GM12891 (cell line): ENCODE results near the gene SLC35F2.
"Not testable (repeated sequence)": the region's sequence is repeated elsewhere in the genome, so short reads cannot be mapped to it uniquely, and the experiment has no call there.

Source experiments
- DNase-seq: peaks from one replicate; pipeline ENCODE4 v3.0.0; 2011; ENCODE audit warnings: low spot score; ENCODE audit not compliant: insufficient read length
- FAIRE-seq: peaks from 2 replicates; lab custom pipeline; 2011; peaks lifted over from hg19 to GRCh38; lab: Jason Lieb, UNC
- PAX5 ChIP-seq: IDR thresholded peaks from 2 replicates; pipeline ENCODE4 v1.6.1; 2011; ENCODE audit warnings: low read length, moderate library complexity, mild to moderate bottlenecking; ENCODE audit not compliant: insufficient read depth, severe bottlenecking
- POLR2A ChIP-seq: IDR thresholded peaks from 2 replicates; pipeline ENCODE4 v1.6.1; 2011; ENCODE audit warnings: low read depth, low read length, control low read depth
- POLR2AphosphoS5 ChIP-seq: IDR thresholded peaks from 2 replicates; pipeline ENCODE4 v1.6.1; 2011; ENCODE audit warnings: low read depth, low read length, control low read depth
- POU2F2 ChIP-seq: IDR thresholded peaks from 2 replicates; pipeline ENCODE4 v1.6.1; 2011; ENCODE audit warnings: low read depth, mild to moderate bottlenecking, control low read depth, low read length, moderate library complexity
- SPI1 ChIP-seq: IDR thresholded peaks from 2 replicates; pipeline ENCODE4 v1.6.1; 2011; ENCODE audit warnings: low read depth, low read length, control low read depth
- TAF1 ChIP-seq: IDR thresholded peaks from 2 replicates; pipeline ENCODE4 v1.6.1; 2011; ENCODE audit warnings: low read depth, low read length, control low read depth

Gene SLC35F2

GRCh38 chr11:107842412-107843100, 16.0 kb downstream of the SLC35F2 start:
- TF ChIP-seq SPI1, result no peak
- TF ChIP-seq POLR2A, result no peak
- TF ChIP-seq POU2F2, result no peak
- DNase-seq (no peak), FAIRE-seq (no peak)

DNA sequence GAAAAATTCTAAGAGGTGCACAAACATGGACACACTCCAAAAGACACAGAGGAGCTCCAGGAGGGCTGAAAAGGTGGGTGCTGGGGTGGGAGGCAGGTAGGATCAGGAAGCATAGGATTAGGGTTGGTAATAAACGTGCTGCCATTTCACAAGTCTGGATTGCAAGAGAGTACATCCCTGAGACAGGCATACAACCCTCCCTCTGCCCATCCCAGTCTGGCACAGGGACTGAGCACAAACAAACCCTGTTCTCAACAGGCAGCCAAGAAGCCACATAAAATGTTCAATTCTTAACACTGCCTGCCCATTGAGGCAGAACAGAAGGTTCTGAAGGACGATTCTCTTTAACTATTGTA, 18.5 kb downstream of the SLC35F2 start:
- DNase-seq (no peak), FAIRE-seq (no peak)
- TF ChIP-seq POLR2A, result no peak
- TF ChIP-seq PAX5, result no peak
- TF ChIP-seq POLR2AphosphoS5, result no peak
- TF ChIP-seq TAF1, result no peak
- TF ChIP-seq SPI1, result no peak
- TF ChIP-seq POU2F2, result no peak

DNA sequence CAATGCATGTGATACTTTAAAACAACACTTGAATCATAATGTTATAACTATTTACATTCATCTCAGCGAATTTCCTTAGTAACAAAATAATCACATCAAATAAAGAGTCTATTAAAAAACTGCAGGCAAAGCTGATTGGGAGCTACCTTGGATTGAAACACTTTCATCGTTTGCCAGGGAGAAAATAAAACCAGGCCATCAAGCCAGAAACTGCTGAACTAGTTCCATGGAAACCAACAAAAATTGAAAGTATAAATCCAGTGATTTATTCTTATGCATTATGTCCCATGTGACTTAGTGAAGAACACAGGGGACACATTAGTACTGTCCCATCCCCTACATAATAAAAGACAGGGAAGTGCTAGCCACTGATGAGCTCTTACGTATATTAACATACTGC, 21.7 kb downstream of the SLC35F2 start:
- FAIRE-seq (no peak), DNase-seq (no peak)
- TF ChIP-seq POU2F2 (no peak), TAF1 (no peak), POLR2AphosphoS5 (no peak), PAX5 (no peak), SPI1 (no peak), POLR2A (no peak)

GRCh38 chr11:107834995-107835394, 23.6 kb downstream of the SLC35F2 start:
- FAIRE-seq, result no peak
- no peak for DNase-seq
- TF ChIP-seq POLR2A (no peak), PAX5 (no peak), POU2F2 (no peak), TAF1 (no peak), SPI1 (no peak), POLR2AphosphoS5 (no peak)

- not testable (repeated sequence) for FAIRE-seq, DNase-seq
These were observed 24.7 kb downstream of the SLC35F2 start for GRCh38 chr11:107833926-107834325.

DNA sequence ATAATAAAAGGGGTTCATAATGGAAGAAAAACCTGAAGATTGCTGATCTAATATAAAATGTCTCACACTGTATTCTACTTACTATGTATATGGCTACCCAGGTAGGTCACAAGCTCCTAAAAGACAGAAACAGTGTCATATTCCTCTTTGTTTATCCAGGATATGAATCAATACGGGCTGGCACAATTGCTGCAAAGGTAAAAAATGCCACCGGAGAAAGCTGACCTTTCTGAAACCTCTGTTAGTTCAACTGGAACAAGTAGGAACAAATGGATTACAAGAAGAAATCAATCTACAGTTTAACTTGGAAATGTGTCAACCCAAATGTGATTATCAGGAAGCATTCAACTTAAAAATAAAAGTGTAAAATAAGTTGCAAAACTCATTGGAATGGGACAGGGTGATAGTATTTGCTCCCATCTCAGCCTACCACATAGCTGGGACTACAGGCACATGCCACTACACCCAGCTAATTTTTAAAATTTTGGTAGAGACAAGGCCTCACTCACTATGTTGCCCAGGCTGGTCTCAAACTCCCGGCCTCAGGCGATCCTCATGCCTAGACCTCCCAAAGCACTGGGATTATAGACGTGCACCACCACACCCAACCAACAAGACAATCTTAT, 27.6 kb downstream of the SLC35F2 start:
- DNase-seq (no peak), FAIRE-seq (no peak)
- TF ChIP-seq TAF1 (no peak), PAX5 (no peak), POLR2AphosphoS5 (no peak), SPI1 (no peak)

- no peak for DNase-seq
- TF ChIP-seq TAF1, result no peak
- no peak for TF ChIP-seq SPI1
- TF ChIP-seq POU2F2, result no peak
- TF ChIP-seq PAX5, result no peak
- TF ChIP-seq POLR2A, result no peak
- no peak for FAIRE-seq
These were observed 31.5 kb downstream of the SLC35F2 start for GRCh38 chr11:107827041-107827440.

DNA sequence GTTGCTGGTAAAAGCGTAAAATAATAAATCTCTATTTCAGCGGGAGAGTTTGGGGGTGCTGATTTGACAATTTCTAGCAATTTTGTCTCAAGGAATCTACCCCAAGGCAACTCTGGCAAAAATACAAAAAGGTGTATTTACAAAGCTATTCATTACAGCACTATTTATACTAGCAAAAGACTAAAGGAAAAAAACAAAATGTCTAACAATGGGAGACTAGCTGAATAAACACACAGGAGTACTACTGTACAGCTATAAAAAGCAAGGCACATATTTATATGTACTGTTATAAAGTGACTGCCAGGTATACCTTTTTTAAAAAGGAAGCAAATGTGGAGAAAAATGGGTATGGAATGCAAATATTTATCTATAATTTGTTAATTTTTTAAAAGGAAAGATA, 32.7 kb downstream of the SLC35F2 start:
- TF ChIP-seq POLR2A (no peak), TAF1 (no peak), POU2F2 (no peak), POLR2AphosphoS5 (no peak), PAX5 (no peak), SPI1 (no peak)
- FAIRE-seq, result no peak

GRCh38 chr11:107824668-107825369, 33.8 kb downstream of the SLC35F2 start:
- FAIRE-seq (peak; percentile 26), DNase-seq (no peak)

More for the DNA sequence above, 32.7 kb downstream of the SLC35F2 start:
- DNase-seq, result no peak

DNA sequence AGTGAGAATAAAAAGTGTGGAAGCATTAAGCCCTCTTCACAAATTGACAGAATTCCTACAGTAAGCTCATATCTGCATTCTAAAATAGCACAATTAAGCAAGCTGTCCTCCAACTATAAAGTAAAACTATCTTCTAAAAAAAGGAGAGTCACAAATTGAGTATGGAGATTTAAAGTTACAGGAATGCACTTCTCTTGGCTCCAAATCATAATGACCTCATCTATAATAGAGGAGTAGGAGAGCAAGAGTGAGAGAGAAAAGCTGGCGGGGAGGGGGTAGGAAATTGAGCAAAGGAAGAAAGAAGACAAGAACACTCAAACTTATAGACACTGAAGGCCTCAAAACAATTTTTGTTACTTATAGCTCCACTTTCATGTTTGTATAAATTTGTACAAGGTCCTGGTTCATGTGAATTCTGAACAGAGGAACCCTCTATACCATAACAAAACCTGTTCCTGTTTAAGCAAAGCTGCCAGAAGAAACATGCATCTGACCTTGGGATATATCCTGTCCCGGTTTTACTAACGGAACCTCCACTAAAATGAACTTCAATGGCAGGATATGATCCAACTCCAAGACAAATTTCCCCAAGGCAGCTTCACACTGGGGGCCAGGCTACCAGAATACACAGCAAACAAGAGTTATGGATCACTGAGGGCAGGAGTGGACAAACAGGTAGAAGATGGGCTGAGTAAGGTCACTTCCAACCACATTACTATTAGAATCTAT, 37.2 kb downstream of the SLC35F2 start:
- FAIRE-seq (no peak), DNase-seq (no peak)
- no peak for TF ChIP-seq SPI1
- TF ChIP-seq TAF1, result no peak
- TF ChIP-seq POLR2A, result no peak
- no peak for TF ChIP-seq POU2F2
- TF ChIP-seq POLR2AphosphoS5, result no peak
- TF ChIP-seq PAX5, result no peak

More at GRCh38 chr11:107824668-107825369, 33.8 kb downstream of the SLC35F2 start:
- no peak for TF ChIP-seq POLR2AphosphoS5
- TF ChIP-seq PAX5, result no peak
- 0 out of 2 replicates have a peak, but pooled peaks have one; percentile 37 for TF ChIP-seq SPI1
- TF ChIP-seq POU2F2, result no peak
- TF ChIP-seq POLR2A, result no peak
- TF ChIP-seq TAF1, result no peak
